DMS53 treated with DMSO at 0.1 percent for 48 hours (cell line): ENCODE measurements around the gene XRCC3.

Source experiments
- DNase-seq: peaks from one replicate; lab custom pipeline; 2025; ENCODE audit not compliant: unreplicated experiment; lab: John Stamatoyannopoulos, UW

Gene XRCC3

DNA sequence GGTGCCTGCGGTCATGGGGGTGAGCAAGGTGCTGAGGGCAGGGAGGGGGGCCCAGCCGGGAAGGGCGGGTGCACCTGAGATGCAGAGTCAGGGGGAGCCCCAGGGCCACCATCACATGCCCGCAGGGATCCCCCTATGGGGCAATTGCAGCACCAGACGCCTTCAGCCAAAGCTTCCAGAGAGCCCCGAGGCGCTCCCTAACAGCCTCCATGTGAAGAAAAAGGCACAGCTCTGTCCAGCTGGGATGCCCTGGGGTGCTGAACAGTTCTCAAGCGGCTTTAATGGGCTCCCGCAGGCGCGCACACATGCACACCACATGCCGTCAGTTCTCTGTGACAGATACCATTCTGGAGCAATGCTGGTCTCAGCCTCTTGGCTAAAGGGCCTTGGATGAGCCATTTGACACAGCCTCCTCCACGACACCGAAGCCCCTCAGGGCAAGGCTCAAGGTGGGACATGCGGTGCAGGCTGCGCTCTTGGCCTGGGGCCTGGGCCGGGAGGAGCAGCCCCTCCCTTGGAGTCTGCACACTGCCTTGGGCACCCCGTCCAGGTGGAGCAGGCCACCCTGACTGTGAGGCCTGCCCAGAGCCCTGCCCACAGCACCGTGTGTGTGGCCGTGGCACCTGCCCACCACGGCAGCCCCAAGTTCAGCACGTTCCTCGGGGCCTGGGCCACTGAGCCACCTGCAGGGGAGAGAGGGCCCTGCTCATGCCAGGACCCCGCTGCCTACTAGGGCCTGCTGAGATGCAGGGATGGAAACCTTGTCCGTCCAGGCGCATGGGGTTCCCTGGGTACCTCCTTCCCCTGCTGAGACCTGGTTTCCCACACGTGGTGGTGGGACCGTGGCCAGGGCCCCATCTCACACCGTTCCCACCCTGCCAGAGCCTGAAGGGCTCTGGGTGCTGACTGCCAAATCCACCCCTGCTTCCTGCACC, 7.7 kb downstream of the XRCC3 start:
- no peak for DNase-seq

DNA sequence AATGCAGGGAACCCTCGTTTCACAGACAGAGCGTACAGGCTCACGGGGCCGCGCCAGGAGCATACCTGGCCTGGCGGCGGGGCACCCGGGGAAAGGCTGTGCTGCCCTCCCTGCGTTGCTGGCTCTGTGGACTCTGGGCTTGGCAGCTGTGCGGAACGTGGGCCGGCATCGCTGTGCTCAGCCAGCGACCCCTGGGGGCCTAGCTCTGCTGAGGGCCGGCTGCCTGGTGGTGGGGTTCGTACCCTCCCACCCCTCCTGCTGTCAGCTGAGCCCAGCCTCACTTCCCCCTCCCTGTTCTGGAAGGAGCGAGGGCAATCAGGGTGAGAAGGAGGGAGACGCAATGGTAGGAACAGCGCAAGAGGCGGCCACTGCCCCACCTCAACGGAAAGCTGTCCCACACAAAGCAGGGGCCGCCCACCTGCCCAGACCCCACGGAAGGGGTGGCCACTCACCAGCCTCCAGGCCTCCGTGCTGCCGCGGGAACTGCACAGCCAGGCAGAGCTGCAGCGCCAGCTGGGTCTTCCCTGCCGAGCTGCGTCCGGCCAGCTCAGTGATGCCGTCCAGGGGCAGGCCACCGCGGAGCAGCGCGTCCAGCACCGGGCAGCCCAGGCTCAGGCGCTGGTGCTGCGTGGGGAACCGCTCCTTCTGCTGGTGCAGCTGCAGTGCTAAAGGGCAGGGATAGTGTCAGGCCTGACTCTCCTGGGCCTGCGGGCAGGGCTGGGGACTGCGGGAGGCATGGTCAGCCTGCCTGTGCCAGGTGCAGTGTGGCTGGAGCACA, 8.5 kb downstream of the XRCC3 start:
- DNase-seq: no peak

DNA sequence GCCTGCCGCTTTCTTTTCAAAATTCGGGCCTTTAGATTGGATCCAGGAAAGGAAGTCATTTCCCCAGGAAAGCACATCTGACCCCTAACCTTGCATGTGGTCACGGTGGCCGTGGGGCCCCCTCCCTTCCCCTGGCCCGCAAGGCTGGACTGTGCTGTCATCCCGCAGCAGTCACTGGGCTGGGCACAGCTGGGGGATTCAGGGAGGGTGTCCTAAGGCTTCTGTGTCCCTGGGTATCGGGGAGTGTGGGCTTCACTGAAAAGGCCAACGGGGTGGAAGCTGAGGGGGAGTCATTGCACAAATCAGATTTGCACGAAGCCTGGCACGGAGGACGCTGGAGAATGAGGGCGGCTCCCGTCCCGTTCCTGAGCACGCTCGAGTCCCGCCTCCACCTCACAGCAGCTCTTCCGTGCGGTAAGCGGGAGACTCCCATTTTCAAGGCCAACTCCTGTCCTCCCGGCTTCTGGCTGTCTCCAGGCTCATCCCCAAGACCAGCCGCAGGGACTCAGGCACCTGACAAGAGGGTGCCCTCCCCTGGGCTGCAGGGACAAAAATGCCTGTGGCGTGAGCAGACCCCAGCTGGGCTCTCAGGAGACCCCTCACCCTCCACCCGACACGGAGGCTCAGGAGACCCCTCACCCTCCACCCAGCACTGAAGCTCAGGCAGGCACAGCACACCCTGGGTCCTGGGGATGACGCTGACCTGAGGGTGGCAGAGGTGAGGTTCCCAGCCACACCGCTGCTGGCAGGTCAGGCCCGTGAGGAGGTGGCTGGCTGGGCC, 9.6 kb downstream of the XRCC3 start:
- no peak for DNase-seq

DNA sequence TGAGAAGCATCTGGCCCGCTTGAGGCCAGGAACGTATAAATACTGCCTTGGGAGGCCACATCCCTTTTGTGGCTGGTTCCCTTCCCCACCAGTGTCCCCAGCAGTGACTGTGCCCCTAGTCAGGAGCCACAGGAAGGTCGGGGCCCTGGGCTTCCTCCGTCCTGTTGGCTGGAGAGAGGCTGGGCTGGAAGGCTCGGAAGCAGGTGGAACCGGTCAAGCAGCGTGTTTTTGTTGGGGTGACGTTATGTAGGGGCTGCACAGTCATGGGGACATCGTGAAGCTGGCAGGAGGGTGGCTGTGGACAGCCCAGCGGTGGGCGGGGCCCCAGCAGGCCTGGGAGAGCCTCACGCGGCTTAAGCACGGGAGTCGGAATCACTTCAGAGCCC, 10.1 kb downstream of the XRCC3 start:
- DNase-seq: no peak

DNA sequence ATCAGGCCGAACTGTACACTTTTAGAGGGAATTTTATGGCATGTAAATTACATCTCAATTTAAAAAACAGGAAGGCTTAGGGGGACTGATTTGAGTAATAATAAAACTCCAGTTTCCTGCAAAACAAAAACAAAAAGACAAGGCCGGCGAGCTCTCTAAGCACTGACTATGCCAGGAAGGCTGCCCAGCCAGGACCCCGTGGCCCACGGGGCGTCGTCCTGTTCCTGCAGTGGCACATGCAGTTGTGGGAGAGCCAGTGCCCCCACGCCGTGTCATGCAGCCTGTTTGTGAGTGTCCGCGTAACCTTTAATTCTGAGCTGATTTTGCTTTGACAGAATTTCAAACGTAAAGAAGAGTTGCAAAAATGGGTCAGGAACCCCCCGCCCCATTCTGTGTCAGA, 10.5 kb downstream of the XRCC3 start:
- no peak for DNase-seq

DNA sequence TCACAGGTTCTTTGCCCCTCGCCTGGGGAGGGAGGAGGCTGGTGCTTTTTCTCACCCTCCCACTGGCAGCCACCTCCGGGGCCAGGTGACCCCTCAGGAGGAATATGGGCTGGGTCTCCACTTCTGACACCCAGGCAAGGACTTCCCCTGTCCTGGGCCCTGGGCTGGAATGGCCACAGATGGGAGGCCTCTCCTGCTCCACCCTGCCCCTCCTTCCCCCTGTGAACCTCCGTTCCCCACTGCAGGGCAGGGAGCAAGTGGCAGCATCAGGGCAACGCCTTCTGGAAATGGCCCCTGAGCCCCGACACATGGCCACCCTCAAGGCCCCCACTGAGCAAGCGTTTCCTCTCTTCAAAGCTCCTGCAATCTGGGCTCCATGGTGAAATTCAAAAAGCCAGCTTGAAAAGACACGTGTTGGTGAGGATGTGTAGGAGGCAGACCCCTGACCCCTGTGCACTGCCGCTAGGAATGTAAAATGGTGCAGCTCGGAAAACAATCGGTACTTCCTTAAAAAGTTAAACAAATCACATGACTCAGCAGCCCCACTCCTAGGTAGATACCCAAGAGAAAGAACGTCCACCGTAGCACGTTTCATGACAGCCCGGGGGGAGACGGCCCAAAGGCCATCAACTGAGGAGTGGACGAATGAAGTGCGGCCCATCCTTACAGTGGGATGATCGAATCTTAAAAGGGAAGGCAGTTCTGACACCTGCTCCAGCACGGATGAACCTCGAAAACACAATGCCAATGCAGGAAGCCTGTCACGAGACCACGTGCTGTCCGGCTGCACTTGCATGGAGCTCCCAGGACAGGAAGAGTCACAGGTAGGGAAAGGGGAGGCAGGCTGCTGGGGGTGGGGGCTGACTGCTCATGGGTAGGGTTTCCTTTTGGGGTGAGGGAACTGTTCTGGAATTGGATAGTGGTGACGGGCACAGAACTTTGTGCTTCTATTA, 11.5 kb downstream of the XRCC3 start:
- DNase-seq: no peak

DNA sequence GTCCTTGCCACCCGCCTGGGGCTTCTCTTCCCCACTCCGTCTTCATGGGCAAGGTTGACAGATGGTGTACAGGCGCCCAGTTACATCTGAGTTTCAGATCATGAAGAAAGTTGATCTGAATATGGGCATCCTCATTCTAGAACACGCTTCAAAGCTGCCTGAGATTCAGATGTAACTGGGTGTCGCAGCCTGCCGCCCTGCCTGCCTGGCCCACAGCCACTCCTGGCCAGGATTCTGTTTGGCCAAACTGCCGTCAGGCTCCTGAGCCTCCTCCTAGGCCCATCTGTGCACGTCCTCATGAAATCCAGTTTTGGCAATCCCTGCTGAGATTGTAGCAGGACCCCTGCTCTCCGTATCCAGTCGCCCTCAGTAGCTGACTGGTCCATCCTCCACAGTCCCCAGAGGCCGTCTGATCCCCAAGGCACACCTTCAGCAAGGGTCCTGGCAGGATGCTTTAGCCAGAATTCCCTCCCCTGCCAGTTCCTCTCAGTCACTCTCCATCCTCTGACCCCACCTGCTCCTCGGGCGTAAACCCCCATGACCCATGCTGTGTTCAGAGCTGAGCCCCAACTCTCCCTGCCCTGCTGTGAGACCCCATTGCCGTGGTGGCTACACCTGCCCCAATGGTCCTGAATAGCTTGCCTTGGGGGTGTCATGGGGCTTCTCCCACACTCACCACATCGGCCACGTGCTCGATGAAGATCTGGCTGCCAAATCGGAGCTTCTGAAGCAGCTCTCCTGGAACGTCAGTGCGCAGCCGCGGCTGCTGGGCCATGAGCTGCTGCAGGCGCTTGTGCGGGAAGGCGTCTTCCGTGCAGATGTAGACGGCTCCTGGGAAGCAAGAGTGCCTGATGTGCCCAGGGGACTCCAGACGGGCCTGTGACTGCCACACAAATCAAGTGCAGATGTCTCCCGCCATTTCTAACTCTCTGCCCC, 12.5 kb downstream of the XRCC3 start:
- no peak for DNase-seq

DNA sequence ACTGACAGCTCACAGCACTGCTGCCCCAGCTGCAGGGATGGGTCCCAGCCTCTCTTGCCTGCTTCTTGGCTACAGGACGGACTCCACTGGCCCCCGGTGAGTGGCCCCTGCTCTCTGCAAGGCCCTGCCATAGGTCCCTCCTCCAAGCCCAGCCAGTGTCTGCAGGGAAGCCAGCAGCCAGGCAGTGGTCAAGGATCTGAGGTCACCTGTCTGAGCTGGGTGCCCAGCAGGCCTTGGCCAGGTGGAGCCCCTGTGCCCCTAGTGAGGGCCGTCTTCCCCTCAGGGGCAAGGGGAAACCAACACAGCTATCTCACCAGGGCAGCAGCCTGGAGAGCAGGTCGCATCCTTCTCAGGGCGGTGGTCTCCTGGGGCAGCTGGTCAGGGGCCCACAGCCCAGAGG, 13.2 kb downstream of the XRCC3 start:
- DNase-seq: no peak

DNA sequence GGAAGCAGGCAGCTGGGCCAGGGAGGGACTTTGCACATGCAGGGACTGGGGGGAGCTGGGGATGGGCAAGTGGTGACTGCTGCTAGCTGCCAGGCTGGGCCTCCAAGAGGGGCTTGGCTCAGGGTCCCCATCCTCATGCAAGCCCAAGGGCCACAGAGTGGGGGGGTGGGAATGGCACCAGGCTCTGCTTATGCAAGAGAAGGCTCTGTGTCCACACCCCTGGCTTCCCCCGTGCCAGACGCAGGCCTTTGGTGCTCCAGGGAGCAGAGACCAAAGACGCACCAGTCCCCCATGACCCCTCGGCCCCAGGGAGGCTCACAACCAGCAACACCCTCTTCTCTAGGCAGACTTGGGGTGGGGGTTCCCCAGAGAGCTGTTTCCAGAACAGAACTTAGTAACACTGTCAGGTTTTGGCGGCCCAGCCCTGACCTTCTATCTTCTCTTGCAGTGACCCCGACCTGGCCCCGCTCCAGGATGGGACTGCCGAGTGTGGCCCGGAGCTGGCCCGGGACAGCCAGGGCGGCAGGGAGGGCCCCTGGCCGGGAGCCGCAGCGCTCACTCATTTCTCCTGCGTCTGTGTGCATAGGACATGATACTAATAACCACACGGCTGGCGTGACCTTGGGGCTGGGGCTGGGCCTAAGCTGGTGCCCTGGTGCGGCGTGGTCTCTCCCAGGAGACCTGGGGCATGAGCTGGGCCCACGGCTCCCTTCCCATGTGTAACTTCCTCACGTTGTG, 14.3 kb downstream of the XRCC3 start:
- no peak for DNase-seq

DNA sequence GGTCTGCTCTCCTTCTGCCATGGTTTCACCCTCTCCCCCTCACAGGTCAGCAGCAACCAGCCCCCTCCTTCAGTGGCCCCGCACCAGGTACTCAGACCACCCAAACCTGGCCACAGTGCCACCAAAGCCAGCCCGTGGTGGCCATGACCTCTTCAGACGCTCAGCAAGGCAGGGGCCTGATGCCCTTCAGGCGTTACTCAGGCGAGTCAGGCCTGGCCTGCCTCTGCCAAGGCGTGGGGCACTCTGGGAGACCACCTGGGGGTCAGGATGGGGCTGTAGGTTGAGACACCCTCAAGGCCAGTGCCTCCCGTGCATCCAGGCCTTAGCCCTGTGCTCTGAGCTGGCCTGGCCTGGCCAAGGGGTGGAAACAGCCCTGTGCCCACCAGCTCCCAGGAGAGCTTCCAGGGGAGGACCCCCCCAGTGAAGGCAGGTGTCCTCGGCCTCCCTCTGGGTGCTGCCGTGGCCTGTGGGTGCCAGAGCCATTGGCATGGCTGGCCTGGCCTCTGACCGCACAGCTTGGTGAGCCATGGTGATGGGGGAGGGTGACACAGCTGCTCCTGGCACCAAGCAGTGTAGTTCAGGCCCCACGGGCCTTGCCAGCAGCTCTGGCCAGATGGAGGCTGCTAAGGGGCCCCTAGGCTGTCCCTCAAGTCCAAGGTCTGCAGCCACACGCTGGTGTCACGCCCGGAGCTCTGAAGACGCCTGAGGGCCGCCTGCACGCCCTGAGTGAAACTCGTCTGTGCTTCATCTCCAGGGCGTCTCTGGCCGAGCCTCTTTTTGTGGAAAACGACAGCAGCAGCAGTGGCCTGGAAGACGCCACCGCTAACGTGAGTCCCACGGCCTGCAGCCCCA, 15.1 kb downstream of the XRCC3 start:
- no peak for DNase-seq

DNA sequence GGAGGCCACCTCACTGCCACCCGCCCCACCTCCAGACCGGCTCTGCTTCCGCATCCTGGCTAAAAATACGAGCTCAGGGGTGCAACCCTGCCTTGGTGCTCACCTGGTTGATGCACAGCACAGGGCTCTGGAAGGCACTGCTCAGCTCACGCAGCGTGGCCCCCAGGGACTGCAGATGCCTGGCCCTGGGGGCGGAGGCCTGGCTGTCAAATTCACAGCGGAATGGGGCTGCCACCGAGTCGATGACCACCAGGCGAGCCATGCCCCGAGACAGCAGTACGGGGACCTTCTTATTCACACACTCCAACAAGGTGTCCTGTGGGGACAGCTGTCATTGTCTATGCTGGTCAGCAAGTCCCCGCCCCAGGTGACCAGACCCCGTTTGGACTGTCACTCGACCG, 16.0 kb downstream of the XRCC3 start:
- no peak for DNase-seq

DNA sequence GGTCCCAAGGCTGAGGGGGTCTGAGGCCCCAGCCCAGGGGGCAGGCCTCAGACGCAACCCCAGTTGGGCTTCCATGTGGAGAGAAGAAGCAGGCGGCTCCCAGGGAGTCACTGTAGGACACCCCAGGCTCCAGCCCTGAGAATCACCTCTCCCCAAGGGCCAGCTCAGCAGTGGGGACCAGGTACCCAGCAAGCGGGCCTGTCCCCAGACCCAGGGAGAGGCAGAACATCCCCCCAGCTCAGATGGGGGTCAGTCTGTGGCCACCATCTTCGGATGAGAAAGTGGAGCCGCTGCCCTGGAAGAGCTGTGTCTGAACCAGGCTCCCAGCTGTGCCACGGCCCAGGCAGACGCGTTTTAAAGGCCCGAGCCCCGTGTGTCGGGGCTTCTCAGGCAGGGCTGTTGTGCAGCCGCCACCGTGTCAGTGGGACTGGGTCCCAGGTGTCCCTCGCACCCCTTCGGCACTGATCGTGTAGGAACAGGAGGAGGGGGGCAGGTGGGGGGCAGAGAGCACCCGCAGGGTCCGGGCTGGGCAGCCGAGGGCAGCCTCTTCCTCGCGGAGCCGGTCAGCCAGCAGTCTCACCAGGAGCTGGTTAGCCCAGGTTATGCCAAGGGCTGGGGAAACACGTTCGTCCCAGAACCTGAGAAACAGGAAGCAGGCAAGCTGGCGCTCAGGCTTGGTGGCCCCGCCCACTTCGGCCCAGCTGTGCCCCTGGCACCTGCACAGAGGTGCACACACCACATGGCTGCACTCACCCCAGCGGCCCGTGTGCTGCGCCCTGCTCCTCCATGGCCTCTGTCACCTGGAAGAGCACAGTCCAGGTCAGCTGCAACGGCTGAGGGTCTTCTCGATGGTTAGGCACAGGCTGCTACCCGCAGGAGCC, 16.6 kb downstream of the XRCC3 start:
- peak; percentile 56 for DNase-seq

DNA sequence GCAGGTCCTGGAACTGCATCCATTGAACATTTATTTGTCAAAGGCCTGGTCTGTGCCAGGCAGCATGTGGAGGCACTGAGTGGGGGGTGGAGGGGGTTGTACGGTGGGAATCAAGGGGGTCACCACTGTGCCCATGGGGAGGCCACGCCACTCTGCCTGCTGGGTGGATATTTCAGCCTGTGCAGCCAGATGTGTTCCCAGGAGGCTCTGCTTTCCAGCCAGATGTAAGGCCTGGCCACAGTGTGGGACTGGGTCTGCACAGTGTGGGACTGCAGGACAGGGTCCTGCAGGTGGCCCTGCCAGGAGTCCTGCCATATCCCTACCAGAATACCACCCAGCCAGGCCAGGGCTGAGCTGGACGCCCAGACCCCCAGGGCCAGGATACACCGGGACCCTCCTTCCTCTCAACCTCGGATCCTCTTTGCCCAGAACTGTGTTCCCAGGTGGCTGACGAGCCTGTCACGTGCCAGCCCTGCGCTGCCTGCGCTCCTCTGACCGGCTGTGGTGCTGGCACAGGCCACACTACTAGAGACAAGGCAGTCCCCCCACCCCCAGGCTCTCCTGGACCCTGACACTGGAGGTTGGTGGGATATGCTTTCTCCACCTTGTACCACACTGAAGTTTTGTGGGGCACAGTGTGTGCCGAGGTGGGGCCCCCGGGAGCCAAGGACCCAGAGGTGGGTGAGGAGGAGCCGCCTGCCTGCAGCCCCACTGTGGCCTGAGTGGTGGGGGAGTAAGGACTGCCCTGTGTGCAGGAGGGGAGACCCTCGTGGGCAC, 17.5 kb downstream of the XRCC3 start:
- DNase-seq: no peak

DNA sequence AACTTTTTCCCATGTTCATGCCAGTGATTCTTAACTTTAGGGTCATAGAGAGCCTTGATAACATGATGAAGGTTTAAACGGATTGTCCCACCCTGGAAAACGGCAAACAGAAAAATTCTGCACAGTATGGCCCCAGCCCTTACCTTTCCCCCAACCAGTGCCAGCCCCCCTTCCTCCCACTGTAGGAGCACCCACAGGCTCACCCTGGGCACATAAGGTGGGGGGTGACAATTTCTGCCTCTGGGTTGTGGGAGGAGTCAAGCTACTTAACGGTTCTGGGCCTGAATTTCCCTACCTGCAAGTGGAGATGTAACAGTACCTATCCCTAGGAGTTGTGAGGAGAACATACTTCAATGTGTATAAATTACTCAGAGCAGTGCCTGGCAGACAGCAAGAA, 18.0 kb downstream of the XRCC3 start:
- no peak for DNase-seq

DNA sequence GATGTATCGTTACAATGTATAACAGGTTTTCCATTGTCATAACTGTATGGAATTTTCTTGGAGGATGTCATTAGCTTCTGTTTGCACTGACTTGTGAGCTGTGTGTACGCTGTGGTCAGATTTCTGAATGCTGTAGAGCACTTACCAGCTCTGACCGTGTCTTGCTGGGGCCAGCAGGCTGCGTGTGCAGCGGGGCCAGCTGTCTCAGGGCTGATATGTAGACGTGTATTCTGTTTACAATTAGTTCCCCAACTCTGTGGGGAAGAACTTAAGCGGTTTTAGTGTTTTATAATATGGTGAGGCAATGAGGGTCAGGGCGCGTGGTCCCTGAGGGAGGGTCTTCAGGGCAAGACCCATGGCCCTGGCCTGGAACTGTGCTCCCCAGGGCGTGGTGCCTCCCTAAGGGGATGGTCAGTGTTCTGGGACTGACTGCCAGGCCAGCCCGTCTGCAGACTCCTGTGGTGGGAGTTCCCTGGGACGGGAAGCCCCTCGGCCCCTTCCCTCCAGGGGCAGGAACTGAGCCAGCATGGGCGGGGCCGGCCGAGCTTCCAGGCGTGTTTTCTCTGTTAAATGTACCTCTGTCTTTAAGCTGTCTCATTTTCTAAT, 18.7 kb downstream of the XRCC3 start:
- no peak for DNase-seq

DNA sequence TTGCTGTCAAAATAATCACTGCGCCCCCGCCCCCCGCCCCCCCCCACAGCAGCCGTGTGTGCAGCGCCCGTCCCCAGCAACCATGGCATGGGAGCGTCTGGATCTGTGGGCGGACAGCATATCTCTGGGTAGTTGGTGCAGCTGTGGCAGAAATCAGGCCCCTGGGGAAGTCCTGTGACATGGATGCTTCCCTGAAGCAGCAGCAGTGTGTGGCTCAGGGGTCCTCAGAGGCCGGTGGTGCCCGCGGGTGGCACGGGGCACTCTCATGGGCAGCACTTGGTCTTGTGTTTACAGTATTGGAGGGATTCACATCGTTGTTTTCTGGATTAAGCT, 19.2 kb downstream of the XRCC3 start:
- DNase-seq: no peak
